ENCODE measurements around the gene PAF1. TPM values are rescaled to one million over a fixed set of nuclear protein-coding genes. Genes with fewer than 3 reads are reported as not detected.

PAF1 gene
- total RNA-seq, 1 experiment from 2014 or later: 47.0 TPM

DNA sequence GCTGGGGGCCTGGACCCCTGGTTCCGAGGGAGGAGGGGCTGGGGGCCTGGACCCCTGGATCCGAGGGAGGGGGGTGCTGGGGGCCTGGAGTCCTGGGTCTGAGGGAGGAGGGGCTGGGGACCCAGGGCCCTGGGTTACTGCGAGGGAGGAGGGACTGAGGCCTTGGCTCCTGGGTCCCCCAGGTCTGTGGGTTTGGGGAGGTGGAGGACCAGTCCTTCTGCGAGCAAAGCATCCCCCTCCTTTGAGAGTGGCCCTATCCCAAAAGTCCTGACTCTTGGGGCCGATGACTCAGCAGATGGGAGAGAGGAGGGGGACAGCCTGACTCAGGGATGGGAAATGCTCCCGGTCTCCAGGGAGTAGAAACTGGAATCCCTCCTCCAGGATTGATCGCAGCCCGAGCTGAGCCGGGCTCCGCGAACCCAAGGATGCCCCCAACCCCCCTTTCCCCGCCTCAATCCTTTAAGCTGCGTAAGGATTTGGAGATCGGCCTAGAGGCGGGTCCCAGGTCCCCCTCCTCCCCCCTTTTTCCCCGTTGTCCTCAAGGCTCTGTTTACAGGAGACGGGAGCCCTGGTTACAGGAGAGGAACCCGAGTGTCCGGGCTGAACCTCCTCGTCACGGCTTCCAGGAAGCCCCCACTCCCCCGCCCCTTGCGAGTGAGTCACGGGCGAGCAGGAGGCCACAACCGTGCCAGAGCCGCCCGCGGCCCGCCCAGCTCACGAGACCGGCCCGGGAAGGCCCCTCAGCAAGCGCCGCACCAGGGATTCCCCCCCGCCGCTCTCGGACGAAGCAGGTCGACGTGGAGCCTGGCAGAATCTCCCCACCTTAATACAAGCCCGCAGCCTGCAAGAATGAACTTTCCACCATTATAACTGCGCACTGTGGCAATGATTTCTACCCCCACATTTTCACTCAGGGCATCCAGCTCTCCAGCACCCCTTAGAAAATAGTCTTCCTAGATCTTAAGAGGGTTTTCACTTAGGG is 12.7 kb upstream of the PAF1 start:
- POLR2A ChIA-PET: interaction anchor here (0.6 to 4.8 kb wide), 12 partner anchors 8 to 1099 kb away, joined by 3 to 56 read pairs (median 4); partner anchors contain the start of genes C19orf33, MED29, PAF1 and PLEKHG2
- intact Hi-C loops (cut with micrococcal nuclease): no loop called here
- H3K36me3 Mint-ChIP-seq (ENCODE audit: insufficient read depth, unreplicated experiment): peaks cover 28% of the 10 kb centered on the region

DNA sequence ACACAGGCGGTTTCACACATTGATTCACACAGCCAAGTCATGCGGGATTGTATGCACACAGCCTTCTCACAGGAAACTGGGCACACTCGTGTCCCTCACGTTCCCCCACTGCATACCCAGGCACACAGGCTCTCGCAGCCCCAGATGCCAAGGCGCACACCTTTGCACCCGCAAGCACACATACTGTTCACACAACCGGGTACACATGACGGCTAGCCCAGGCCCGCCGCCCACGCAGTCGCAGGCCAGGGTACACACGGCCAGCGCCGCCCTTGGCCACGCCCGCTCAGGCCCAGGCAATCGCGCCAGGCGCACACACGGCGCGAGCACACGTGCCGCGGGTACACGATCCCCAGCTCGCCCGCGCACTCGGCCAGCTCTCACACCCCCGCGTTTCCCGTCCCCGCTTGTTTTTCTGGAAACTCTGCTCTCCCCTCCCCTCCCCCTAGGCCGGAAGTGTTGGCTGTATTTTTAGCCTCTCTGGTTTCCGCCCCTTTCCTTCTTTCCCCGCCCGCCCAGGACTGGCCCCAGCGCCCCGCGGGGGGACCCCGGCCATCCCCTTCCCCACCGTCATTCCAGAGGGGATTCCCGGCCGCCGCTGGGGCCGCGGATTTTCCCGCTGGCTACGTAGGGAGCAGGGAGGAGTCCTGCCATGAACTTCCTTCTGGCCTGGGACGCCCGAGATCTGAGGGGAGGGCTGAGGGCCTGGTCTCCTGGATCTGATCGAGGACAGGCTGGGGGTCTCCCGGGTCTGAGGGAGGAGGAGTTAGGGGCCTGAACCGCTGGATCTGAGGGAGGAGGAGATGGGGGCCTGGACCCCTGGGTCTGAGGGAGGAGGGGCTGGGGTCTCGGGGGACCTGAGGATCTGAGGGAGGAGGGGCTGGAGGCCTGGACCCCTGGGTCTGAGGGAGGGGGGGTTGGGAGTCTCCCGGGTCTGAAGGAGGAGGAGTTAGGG is 11.7 kb upstream of the PAF1 start:
- CTCF ChIA-PET: interaction anchor here (0.8 to 3.0 kb wide), 3 partner anchors 9 to 38 kb away, joined by 6 to 20 read pairs (median 8); partner anchors contain the start of gene PLEKHG2
- POLR2A ChIA-PET: interaction anchor here (0.6 to 4.8 kb wide), 13 partner anchors 9 to 641 kb away, joined by 3 to 56 read pairs (median 11); partner anchors contain the start of genes MED29, PAF1, PLEKHG2 and RPS16
- Mint-ChIP-seq H3K27ac (ENCODE audit: low read depth, unreplicated experiment) (peak overlapping the region; percentile 100), H3K9me3 (ENCODE audit: unreplicated experiment) (no peaks in the 10 kb centered on the region), H3K4me1 (ENCODE audit: insufficient read depth, unreplicated experiment) (peaks cover 48% of the 10 kb centered on the region), H3K4me3 (ENCODE audit: unreplicated experiment) (peak overlapping the region; percentile 80), H3K27me3 (ENCODE audit: insufficient read depth, unreplicated experiment) (no peaks in the 10 kb centered on the region), H3K36me3 (ENCODE audit: insufficient read depth, unreplicated experiment) (peaks cover 18% of the 10 kb centered on the region)
- TSS peak; percentile 2 for BruUV-seq (replicated peaks)
- intact Hi-C loops (cut with micrococcal nuclease): loop anchor here (1.0 kb wide), 1 partner anchor 10 kb away; the partner anchor contains the start of gene PLEKHG2
- peak; percentile 96 for DNase-seq (ENCODE audit: unreplicated experiment)
- TF ChIP-seq, protein P1, sequence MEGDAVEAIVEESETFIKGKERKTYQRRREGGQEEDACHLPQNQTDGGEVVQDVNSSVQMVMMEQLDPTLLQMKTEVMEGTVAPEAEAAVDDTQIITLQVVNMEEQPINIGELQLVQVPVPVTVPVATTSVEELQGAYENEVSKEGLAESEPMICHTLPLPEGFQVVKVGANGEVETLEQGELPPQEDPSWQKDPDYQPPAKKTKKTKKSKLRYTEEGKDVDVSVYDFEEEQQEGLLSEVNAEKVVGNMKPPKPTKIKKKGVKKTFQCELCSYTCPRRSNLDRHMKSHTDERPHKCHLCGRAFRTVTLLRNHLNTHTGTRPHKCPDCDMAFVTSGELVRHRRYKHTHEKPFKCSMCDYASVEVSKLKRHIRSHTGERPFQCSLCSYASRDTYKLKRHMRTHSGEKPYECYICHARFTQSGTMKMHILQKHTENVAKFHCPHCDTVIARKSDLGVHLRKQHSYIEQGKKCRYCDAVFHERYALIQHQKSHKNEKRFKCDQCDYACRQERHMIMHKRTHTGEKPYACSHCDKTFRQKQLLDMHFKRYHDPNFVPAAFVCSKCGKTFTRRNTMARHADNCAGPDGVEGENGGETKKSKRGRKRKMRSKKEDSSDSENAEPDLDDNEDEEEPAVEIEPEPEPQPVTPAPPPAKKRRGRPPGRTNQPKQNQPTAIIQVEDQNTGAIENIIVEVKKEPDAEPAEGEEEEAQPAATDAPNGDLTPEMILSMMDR (IDR thresholded peaks at IDR 0.05; ENCODE audit: unreplicated experiment): no peak

More for the DNA sequence above, 12.7 kb upstream of the PAF1 start:
- DNase-seq (ENCODE audit: unreplicated experiment): peak; percentile 99
- H3K4me3 Mint-ChIP-seq (ENCODE audit: unreplicated experiment): peak overlapping the region; percentile 80
- H3K4me1 Mint-ChIP-seq (ENCODE audit: insufficient read depth, unreplicated experiment): peaks cover 39% of the 10 kb centered on the region
- BruUV-seq (replicated peaks): TSS peak; percentile 8
- no peaks in the 10 kb centered on the region for H3K9me3 Mint-ChIP-seq (ENCODE audit: unreplicated experiment)
- CTCF ChIA-PET: interaction anchor here (0.8 to 0.9 kb wide), 2 partner anchors 8 to 11 kb away, joined by 3 to 8 read pairs; no protein-coding TSS in a partner anchor
- TF ChIP-seq, protein P1 (IDR thresholded peaks at IDR 0.05; ENCODE audit: unreplicated experiment): no peak
- H3K27me3 Mint-ChIP-seq (ENCODE audit: insufficient read depth, unreplicated experiment): no peaks in the 10 kb centered on the region
- H3K27ac Mint-ChIP-seq (ENCODE audit: low read depth, unreplicated experiment): peak overlapping the region; percentile 100

DNA sequence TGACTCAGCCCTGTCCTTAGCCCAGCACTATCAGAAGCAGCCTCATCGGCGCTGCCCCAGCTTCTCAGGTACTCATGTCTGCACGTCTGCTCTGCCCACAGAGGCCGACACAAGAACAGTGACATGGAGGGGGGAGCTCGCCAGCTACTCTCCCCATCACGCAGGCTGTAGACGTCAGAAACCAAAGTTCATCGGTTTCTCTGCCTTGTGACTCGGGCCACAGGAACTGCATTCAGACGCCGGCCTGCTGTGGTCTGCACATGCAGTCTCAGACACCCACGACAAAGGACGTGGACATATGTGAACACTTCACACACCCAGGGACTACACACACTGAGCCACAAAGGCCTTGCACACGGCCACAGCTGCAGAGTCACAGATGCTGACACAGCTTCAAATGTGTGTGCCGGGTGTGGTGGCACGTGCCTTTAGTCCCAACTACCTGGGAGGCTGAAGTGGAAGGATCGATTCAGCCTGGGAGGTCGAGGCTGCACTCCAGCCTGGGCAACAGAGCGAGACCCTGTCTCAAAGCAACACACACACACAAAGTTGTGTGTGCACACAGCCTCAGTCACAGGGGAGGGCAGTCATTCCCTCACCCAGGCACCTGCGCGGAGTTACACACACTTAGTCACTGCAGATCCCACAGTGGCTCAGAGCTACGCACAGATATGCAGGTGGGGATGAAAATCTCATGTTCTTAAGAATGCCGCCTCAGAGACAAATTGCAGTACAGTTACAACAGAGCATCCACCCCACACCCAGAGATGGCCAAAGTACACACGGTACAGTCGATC is 10.8 kb upstream of the PAF1 start:
- TF ChIP-seq, protein P1 (IDR thresholded peaks at IDR 0.05; ENCODE audit: unreplicated experiment): no peak
- CTCF ChIA-PET: interaction anchor here (0.6 to 3.0 kb wide), 3 partner anchors 10 to 172 kb away, joined by 5 to 20 read pairs (median 6); partner anchors contain the start of gene PLEKHG2
- Mint-ChIP-seq H3K9me3 (ENCODE audit: unreplicated experiment) (no peaks in the 10 kb centered on the region), H3K27ac (ENCODE audit: low read depth, unreplicated experiment) (peak overlapping the region; percentile 100), H3K27me3 (ENCODE audit: insufficient read depth, unreplicated experiment) (no peaks in the 10 kb centered on the region), H3K36me3 (ENCODE audit: insufficient read depth, unreplicated experiment) (peaks cover 15% of the 10 kb centered on the region), H3K4me3 (ENCODE audit: unreplicated experiment) (peak overlapping the region; percentile 80), H3K4me1 (ENCODE audit: insufficient read depth, unreplicated experiment) (peaks cover 52% of the 10 kb centered on the region)
- POLR2A ChIA-PET: interaction anchor here (1.0 to 4.8 kb wide), 9 partner anchors 8 to 79 kb away, joined by 3 to 56 read pairs (median 11); partner anchors contain the start of genes MED29, PAF1, PLEKHG2 and RPS16
- no TSS peak for BruUV-seq (replicated peaks)
- DNase-seq (ENCODE audit: unreplicated experiment): peak; percentile 88
- intact Hi-C loops (cut with micrococcal nuclease): loop anchor here (1.0 kb wide), 1 partner anchor 11 kb away; the partner anchor contains the start of gene PLEKHG2

All from MCF 10A (cell line).